ENCODE measurements around the gene FLVCR2. TPM values are rescaled to one million over a fixed set of nuclear protein-coding genes. Genes with fewer than 3 reads are reported as not detected.

Gene FLVCR2
- total RNA-seq, 2 donors from 2014 or later, result 9.0 to 10.8 TPM

DNA sequence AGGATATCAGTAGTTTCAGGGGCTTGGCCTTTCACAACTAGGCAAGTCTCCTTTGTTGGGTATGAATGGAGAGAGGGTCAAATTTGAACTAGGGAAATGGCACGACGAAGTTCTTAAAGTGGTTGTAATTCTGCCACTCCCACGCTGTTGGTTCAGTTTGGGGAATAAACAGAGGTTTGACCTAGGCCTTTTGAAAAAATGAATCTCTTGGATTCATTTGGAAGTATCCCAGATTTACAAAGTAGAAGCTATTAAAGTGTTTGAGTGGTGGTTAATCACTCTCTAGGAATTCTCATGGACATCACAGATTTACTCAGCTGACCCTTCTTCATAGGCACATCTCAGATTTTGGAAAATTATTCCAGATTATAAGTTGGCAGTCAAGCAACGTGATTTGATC, 41.3 kb upstream of the FLVCR2 start:
- Histone ChIP-seq H3K27ac (no peak overlapping the region), H3K4me3 (no peak overlapping the region), H3K36me3 (no peaks in the 10 kb centered on the region), H3K9ac (ENCODE audit: low read depth in 2 of 2, low read length in 2 of 2) (no peak overlapping the region), H3K9me3 (no peaks in the 10 kb centered on the region), H3K27me3 (no peaks in the 10 kb centered on the region), H3K4me1 (no peaks in the 10 kb centered on the region)
- TF ChIP-seq, protein P1, sequence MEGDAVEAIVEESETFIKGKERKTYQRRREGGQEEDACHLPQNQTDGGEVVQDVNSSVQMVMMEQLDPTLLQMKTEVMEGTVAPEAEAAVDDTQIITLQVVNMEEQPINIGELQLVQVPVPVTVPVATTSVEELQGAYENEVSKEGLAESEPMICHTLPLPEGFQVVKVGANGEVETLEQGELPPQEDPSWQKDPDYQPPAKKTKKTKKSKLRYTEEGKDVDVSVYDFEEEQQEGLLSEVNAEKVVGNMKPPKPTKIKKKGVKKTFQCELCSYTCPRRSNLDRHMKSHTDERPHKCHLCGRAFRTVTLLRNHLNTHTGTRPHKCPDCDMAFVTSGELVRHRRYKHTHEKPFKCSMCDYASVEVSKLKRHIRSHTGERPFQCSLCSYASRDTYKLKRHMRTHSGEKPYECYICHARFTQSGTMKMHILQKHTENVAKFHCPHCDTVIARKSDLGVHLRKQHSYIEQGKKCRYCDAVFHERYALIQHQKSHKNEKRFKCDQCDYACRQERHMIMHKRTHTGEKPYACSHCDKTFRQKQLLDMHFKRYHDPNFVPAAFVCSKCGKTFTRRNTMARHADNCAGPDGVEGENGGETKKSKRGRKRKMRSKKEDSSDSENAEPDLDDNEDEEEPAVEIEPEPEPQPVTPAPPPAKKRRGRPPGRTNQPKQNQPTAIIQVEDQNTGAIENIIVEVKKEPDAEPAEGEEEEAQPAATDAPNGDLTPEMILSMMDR (IDR thresholded peaks at IDR 0.05), result no peak
- DNase-seq, result no peak
- intact Hi-C loops (cut with DNase I), result no loop called here

GRCh38 chr14:75539162-75539560, 39.3 kb upstream of the FLVCR2 start:
- Histone ChIP-seq H3K4me3 (no peak overlapping the region), H3K27me3 (no peaks in the 10 kb centered on the region), H3K9ac (ENCODE audit: low read depth in 2 of 2, low read length in 2 of 2) (no peak overlapping the region), H3K27ac (no peak overlapping the region), H3K36me3 (no peaks in the 10 kb centered on the region), H3K9me3 (no peaks in the 10 kb centered on the region), H3K4me1 (no peaks in the 10 kb centered on the region)
- intact Hi-C loops (cut with DNase I), result no loop called here
- DNase-seq, result no peak
- TF ChIP-seq, protein P1 (IDR thresholded peaks at IDR 0.05), result no peak

DNA sequence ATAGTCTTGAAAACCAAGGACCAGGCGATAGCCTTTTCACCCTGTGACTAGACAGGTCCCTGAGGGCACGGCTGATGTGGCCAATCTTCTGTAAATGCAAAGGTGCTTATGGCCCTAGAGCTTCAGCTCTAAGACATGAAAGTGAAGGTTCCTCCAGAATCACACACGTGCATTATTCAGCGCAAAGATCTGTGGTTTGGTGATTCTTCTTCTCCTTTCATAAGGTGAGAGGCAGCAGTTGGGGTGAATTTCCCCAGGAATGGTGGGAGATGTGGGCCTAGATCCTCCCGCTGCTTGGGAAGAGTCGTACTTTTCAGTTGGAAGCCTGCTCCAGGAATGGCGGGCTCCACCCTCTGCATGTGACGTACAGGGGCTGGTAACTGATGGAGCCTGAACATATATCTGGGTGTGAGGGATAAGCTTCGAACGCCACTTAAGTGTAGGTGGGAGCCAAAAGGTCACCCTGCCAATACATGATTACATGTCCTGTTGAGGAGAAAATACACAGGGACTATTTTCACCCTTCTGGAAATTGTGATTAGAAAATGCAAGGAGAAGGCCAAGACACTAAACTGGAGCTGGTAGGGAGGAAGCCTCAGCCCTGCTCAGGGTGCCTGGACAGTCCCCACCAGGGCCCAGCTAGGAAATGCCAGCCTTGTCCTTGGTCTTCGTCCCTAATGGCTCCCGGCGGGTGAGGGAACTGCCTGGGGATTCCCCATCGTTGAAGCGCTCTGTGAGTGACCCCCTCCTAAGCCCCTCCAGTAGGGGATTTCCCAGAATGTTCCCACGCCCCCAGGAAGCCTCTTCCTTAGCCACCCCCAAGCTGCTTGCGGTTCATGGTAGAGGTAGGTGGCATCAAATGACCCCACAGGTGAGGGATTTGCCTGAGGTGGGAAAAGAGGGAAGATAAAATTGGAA, 38.6 kb upstream of the FLVCR2 start:
- no peak overlapping the region for H3K9ac ChIP-seq (ENCODE audit: low read depth in 2 of 2, low read length in 2 of 2)
- no peak overlapping the region for H3K27ac ChIP-seq
- no peak overlapping the region for H3K4me3 ChIP-seq
- DNase-seq, result no peak
- H3K36me3 ChIP-seq, result no peaks in the 10 kb centered on the region
- intact Hi-C loops (cut with DNase I), result no loop called here
- TF ChIP-seq, protein P1 (IDR thresholded peaks at IDR 0.05), result no peak
- H3K9me3 ChIP-seq, result no peaks in the 10 kb centered on the region
- no peaks in the 10 kb centered on the region for H3K27me3 ChIP-seq
- no peaks in the 10 kb centered on the region for H3K4me1 ChIP-seq

GRCh38 chr14:75540479-75540851, 38.0 kb upstream of the FLVCR2 start:
- no peaks in the 10 kb centered on the region for H3K36me3 ChIP-seq
- no peak overlapping the region for H3K9ac ChIP-seq (ENCODE audit: low read depth in 2 of 2, low read length in 2 of 2)
- H3K9me3 ChIP-seq, result no peaks in the 10 kb centered on the region
- TF ChIP-seq, protein P1 (IDR thresholded peaks at IDR 0.05), result no peak
- H3K4me3 ChIP-seq, result no peak overlapping the region
- H3K4me1 ChIP-seq, result no peaks in the 10 kb centered on the region
- intact Hi-C loops (cut with DNase I), result no loop called here
- H3K27ac ChIP-seq, result no peak overlapping the region
- no peak for DNase-seq
- no peaks in the 10 kb centered on the region for H3K27me3 ChIP-seq

DNA sequence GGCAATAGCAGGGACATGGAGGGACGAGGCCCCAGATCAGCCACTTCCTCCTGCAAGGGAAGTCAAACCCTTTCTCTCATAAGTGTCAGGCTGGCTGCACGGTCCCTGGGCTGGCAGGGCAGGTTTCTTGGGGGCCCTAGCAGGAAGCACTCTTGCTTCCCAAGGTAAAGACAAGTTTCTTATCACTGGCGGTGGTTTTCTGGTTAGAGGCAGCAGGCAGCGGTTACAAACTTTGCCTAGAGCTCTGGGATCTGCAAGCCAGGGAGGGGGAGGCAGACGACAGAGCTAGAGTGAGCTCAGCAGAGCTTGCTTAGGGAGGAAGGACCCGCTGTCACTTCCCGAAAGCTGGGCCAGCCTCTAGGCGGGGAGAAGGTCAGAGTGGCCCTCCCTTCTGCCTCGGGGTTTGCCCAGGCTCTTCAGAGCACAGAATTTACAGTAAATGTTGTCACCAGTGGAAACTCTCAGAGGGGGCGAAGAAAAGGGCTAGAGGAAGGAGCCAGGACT, 35.8 kb upstream of the FLVCR2 start:
- DNase-seq, result peak; percentile 45
- no peaks in the 10 kb centered on the region for H3K4me1 ChIP-seq
- no peaks in the 10 kb centered on the region for H3K36me3 ChIP-seq
- peak overlapping the region in 1 of 2 donors; percentile 61 for H3K9ac ChIP-seq (ENCODE audit: low read depth in 2 of 2, low read length in 2 of 2)
- H3K27me3 ChIP-seq, result no peaks in the 10 kb centered on the region
- H3K4me3 ChIP-seq, result no peak overlapping the region
- no peaks in the 10 kb centered on the region for H3K9me3 ChIP-seq
- H3K27ac ChIP-seq, result peak overlapping the region; percentile 55
- intact Hi-C loops (cut with DNase I), result no loop called here
- TF ChIP-seq, protein P1 (IDR thresholded peaks at IDR 0.05), result no peak

All from colonic mucosa (tissue), 4 donors.